ENCODE data around the gene IL18RAP.

DNA sequence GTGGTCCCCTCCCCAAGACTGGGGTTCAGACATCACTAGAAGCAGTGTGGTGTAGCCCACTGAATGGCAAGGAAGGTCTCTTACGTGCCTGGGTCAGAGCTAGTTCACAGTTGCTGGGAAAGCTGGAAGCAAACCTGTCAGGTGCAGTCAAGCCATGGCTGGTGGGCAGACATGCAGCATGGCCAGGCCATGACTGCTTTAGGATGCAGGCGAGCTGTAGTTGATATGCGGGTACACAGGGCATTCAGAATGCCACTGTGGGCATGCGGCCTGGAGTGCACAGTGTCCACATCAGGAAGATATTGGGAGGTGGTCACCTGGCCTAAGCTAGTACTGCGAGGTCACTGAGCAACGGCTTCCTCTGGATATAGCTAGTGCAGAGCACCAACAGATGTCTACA is 38.2 kb downstream of the IL18RAP start:
- TF ChIP-seq SNAI2 (CRISPR knock-in tag; IDR thresholded peaks at IDR 0.05) (no peak), TCF4 (CRISPR knock-in tag; IDR thresholded peaks at IDR 0.05; ENCODE audit: borderline replicate concordance) (no peak), PATZ1 (CRISPR knock-in tag; IDR thresholded peaks at IDR 0.05; ENCODE audit: borderline replicate concordance) (no peak), CREB5 (CRISPR knock-in tag; IDR thresholded peaks at IDR 0.05; ENCODE audit: low read depth) (no peak)

All from SK-N-SH treated with all-trans-retinoic acid at 6 μM for 48 hours (cell line).